GM19023 (cell line): Measurements from ENCODE around the gene CP.

ENCODE experiments used
- ATAC-seq: cut with Tn5 transposase; IDR thresholded peaks from one replicate; pipeline ENCODE4 v1.9.1; 2021; ENCODE audit warnings: mild to moderate bottlenecking, moderate library complexity; ENCODE audit not compliant: unreplicated experiment

CP gene

DNA sequence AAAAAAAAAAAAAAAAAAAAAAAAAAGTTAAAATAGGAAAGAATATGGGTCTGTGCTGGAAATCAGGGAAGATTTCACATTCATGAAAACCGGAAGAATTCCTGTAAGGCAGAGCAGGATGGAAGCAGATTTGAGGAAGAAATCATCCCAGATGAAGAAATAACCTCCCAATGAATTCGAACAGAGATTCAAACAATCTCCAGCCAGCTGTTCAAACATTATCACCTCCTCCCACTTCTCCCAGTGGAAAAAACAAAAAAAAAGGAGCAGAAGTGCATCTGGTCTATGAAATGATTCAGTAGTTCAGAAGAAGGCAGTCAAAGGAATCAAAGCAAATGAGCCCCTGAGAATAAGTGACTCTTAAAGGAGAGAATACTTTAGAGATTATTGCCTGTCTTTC lies 33.1 kb downstream of the CP start:
- no peak for ATAC-seq

DNA sequence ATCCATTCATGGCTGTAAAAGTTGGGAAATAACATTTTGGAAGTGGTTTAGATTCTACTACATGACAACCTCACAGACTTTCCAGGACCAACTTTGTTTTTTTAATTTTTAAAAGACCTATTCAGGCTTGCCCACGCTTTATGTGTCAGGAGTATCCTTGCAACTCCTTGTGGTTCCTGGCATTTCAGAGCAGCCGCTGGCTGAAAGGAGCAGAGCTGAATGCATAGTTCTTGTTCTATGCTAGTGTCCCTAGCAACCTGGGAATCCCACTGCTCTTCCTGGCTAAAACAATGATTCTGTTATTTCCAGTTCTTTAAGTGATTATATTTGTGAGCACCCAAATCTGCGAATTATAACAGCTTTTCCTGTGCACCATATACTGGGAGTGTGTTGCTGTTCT lies 34.9 kb downstream of the CP start:
- ATAC-seq, result no peak

DNA sequence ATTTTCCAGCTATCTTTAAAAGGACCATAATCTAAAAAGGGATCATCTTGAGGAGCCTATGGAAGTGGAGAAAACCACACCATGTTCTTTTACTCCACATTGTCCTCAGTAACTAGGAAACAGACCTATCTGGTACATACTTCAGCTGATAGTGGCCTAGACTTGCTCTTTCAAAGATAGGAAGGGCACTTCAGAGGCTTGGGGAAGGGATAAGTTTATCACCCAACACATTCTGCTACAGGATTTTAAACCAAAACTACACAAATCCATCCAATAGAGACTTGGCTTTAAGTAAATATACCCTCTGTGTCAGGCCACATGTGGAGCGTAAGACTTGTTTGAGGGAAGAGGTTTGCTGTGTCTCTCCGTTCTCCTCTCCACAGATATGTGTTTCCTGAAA lies 35.4 kb downstream of the CP start:
- no peak for ATAC-seq

DNA sequence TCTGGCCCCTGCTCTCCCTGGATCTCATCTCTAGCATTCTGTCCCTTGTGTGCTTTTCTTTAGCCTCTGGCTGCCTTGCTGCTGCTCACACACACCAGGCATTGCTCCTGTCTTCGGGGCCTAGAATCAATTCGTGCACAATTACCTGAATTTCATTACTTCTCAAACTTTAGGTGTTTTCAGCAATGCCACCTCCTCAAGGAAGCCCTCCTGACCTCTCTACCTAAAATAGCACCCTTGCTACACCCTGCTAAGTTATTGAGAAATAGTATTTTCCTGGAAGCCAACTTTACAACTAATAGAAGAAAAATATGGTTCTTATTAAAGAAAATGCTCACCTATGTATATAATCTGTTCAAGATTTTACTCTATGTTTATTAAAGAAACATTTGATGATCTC lies 40.4 kb downstream of the CP start:
- no peak for ATAC-seq

DNA sequence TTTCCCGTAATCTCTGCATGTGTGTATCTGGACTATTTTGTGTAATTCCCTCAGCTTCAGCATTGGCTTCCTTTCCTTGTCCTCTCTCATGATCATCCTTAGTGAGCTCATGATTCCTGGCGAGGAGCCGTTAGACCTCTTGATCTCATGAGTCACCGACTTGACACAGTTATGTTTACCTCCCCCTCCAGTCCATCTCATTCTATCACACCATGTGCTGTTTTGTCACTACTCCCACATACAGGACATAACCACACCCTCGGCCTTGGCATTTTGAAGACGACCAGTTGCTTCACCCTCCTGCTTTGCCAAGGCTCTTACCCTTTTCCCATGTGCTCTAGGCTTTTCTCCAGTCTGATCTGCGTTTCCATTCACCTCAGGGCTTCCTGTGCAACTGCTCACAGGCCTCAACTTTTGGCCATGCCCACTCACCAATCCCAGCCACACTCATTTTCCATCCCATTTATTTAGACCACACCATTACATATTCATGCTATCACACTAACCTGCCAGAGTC lies 41.5 kb downstream of the CP start:
- no peak for ATAC-seq

DNA sequence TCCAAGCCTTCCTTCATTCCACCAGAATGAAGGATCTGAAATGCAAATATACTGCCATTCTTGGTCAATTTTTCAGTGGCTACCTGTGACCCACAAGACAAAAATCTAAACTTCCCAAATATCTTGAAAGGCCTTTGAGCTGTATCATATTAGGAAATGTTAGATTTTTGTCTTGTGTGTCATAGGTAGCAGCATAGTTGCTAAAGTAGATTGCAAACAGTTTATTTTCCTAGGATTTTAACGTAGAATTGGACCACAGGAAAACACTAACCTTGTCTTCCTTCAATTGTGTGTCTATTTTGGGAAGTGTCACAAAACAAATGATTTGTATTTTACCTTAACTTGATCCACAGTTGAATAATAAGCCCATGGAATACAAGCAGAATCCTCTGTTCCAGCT lies 42.4 kb downstream of the CP start:
- ATAC-seq, result no peak

DNA sequence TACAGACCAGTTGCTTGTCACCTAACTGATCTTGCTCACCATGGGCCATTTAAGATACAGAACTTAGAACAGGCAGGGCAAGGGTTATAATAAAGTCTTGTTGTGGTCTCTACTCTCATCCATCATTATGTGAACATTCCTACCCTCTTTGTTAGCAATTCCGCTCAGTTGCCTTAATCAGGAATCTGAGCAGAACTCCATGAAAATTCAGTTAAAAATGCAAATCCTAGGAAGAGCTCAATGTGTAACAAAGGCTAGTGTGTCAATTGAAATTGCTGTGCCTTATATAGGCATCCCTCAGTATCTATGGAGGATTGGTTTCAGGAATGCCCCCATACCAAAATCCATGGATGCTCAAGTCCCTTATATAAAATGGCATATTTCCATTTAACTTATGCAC lies 44.5 kb downstream of the CP start:
- no peak for ATAC-seq

DNA sequence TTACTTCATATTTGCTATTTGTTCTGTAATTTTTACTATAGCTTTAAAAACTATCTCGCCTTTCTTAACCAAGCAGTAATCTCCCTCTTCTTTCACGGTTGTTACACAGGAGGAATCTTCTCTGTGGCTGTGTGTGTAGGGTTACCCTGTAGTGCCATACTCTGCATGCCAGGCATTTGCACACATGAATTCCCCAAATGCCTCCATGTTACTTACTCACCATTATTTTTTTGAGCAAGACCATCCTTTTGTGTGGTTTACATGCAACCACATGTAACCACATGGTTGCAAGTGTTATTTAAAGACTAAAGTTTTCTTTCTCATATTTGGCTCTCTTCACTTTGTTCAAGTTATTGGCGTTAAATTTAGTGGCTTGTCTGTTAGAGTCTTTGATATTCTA lies 46.7 kb downstream of the CP start:
- peak; percentile 89 for ATAC-seq

DNA sequence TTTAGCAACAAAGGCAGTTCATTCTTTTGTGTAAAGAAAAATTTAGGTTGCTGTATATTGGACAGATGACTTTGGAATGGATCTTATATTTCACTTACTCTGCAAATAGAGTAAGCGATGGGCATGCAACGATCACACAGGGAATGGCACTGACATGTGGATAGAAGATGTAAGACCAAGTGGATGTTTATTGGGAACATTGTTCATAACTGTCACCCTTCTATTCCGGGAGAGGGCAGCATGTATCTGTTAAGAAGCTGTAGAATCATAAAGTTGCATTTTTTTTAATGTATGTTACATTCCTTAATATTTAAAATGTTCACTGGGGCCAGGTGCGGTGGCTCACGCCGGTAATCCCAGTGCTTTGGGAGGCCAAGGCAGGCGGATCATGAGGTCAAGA lies 51.0 kb downstream of the CP start:
- no peak for ATAC-seq

DNA sequence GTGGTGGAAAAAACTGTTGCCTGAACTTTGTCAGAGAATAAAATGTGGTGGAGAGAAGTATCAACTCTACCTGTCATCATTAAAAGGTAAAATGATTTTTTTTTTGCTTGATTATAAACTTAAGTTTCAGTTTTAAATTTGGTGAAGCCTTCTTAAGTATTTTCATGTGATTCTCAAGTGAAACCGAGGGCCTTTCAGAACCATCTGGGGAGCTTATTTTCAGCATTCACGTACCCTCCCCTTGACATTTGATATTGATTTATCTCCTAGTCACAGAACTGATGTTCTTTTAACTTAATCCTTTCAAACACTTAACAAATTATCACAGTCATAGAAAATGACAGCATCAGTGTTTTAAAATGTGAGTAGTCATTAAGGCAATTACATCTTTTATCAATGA lies 53.7 kb downstream of the CP start:
- no peak for ATAC-seq

DNA sequence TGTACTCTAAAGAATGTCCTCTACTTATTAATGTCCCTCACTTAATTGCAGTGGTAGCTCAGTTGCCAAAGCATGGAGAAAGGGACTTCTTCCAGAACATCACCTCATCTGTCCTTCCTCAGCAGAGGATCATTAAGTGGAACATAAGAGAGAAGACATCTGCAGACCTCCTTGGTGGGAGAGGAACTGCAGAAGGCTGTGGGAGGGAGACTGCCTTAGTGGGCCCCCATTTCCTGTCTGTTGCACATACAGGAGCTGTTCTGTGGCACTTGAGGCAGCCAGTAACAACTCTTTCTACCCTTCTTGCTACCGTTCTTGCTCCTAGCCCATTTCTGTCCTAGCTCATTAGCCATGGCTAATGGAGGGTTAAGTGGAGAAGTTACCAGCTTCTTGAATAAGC lies 58.6 kb downstream of the CP start:
- ATAC-seq, result no peak

DNA sequence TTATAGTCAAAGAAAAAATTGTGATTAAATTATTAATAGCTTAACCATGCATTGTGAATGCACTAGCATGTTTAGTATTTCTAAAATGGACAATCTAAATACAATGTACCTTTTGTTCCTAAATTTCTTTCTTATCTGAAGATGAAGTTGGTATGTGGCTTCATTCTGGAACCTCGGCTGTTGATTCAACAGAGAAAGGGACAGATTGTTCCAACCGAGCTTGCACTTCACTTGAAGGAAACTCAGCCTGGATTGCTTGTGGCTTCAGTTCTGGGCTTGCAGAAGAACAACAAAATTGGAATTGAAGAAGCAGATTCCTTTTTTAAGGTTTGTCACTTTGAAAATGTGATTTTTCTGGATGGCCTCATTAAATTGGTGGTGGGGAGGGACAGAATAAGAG lies 59.6 kb downstream of the CP start:
- ATAC-seq, result no peak

DNA sequence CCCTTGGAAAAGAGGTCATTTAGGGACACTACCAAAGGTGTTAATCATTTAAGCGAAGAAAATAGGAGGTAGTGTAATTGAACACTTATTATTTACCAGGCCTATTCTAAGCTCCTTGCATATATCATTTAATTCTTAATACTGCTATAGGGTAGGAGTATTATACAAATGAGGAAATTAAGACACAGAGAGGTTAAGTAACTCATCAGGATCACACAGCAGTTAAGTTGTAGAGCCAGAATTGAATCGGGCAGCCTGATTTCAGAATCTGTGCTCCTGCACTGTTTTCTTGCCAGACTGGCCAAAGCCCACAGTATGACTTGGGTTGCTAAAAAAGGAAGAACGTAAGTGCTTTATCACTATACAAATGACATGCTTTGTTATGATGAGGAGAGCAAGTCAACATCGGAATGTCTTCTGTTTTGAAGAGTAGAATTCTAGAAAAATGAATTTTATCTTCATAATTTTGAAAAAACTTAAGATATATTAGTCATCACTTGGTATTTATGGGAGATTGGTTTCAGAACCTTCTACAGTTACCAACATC lies 60.8 kb downstream of the CP start:
- ATAC-seq, result no peak

DNA sequence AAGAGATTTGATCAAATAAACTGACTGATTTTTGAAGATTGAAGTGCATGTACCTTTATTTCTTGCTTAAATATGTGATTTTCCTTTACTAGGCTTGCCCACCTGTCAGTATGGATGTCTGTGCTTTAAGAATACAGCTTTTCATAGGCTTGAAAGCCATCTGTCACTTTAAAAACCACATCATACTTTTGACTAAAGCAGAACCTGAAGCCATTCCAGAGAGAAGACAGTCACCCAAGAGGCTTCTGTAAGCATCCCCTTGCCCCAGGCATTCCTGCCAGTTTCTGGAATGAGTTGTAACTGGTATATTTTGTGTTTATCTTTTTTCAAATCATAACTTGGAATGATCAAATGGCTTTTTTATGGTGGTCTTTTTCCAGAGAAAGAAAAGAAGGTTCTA lies 68.2 kb downstream of the CP start:
- ATAC-seq, result no peak

DNA sequence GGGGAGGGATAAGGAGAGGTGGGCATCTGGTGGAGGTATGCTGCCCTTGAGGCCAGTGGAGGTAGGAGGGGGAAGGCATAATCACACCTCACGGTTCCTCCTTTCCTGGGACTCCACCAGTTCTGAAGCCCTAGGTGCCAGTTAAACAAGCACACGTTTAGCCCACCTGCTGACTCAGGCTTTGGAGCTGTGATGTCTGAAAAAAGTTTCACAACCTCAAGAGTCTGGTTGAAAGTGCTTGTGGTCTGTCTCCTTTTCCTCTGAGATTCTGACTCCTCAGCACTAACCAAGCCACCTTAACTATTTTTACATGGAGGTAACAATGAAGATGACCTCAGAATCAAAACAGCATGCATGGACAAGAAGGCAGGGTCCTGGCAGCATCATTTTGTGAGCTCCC lies 69.2 kb downstream of the CP start:
- peak; percentile 88 for ATAC-seq

DNA sequence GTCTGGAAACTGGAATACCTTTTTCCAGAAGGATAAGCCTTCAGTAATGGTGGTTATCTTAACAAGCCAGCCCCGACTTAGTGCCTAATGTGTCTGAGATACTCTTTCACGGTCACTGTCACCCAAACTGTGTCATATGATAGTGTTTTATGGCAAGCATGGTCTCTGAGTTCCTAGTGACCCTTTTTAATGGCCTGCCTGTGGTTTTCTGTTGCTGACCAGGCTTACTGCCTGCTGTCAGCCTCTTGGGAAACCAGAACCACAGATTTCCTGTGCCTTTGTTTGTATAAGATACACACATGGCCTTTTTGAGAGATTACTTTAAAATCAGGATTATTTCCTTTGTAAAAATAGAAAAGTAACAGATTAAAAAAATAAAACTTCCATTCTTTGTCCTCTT lies 69.8 kb downstream of the CP start:
- no peak for ATAC-seq

DNA sequence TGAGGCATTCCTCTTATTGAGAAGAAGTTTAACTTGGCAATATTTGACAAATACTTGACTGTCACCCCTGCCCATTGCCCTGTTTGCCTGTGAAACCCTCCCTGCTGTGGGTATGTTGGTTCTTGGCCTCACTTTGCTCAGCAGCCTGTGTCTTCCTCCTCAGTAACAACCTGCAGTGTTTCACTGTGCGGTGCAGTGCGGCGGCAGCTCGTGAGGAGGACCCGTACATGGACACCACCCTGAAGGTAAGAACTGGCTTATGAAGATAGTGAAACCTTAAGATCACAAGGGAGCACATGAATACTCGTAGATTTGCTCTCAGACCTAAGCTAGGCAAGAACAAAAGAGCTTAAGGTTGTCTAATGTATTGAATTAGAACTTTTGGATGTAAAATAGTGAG lies 71.2 kb downstream of the CP start:
- ATAC-seq, result no peak

DNA sequence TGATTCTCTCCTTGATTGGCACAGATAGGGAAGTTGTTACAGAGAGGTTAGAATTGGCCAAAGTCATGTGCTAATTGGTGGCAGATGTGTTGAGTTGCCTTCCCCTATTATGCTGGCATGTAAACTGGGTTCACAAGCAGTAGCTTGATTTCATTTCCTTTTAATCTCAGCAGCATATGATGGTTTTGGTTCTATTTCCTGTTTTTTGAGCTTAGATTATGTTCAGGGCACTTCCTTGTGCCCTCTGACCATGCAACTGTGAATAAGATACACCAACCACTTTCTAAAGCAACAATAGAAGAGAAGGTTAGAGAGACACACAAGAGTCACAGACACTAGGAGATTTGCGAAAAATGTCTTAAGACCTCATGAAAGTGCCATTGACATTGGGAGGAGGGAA lies 75.7 kb downstream of the CP start:
- no peak for ATAC-seq

DNA sequence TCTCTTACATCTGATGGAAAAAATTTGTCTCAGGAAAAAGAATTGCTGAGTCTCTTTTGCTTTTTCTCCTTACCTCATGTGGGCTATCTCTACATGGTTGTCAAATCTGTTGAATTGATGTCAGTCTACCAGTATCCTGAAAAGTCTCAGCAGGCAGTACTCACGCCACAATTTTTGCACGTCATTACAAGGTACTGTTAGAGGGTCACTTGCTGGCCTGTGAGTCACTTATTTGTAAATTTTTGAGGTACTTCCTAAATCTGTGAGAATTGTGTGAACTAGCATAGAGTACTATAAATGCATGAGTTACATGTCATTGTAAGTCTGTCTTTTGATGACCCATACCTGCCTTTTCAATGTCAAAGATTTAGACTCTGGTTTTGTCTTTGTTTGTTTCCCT lies 76.3 kb downstream of the CP start:
- ATAC-seq, result no peak

DNA sequence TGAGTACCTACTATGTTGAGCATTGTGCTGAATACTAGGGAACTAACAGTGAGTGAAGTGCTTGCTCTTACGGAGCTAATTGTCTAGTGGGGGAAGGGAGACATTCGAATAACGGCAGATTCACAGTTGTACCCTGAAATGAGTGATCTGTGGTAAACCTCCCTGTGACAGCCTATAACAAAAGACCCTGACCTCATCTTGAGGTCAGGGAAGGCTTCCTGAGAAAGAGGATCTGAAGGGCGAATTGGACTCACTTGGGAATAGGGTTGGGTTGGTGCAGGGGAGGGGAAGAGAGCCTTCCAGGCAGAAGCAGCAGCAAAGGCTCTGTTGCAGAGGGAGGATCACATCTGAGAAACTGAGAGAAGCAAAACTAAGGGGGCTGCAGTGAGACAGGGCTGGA lies 78.9 kb downstream of the CP start:
- ATAC-seq, result no peak

DNA sequence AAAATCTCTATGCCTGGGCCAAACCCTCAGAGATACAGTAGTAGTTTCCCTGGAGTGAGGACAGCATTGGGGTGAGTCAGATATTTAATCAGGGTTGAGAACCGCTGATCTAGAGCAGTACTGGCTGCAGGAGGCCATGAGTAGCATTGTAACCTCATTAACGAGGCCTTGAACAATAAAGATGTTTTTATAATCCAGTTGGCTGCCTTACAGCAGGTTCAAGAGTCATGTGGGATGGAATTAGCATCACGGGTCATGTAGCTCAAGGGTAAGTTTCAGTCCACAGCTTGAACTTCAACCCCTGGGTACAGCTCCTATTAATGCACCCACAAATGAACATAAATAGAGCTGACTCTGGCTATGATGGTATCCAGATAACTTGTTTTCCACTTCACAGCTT lies 87.1 kb downstream of the CP start:
- ATAC-seq, result no peak

DNA sequence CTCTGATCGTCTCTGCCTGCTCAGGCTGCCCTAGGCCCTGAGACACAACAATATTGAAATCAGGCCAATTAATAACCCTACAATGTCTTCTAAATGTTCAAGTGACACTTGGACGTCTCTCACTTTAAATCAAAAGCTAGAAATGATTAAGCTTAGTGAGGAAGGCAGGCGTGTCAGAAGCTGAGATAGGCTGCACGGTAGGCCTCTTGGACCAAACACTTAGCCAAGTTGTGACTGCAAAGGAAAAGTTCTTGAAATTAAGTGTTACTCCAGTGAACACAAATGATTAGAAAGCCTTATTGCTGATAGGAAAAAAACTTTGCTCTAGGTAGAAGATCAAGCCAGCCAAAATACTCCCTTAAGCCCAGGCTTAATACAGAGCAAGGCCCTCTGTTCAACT lies 90.0 kb downstream of the CP start:
- no peak for ATAC-seq

DNA sequence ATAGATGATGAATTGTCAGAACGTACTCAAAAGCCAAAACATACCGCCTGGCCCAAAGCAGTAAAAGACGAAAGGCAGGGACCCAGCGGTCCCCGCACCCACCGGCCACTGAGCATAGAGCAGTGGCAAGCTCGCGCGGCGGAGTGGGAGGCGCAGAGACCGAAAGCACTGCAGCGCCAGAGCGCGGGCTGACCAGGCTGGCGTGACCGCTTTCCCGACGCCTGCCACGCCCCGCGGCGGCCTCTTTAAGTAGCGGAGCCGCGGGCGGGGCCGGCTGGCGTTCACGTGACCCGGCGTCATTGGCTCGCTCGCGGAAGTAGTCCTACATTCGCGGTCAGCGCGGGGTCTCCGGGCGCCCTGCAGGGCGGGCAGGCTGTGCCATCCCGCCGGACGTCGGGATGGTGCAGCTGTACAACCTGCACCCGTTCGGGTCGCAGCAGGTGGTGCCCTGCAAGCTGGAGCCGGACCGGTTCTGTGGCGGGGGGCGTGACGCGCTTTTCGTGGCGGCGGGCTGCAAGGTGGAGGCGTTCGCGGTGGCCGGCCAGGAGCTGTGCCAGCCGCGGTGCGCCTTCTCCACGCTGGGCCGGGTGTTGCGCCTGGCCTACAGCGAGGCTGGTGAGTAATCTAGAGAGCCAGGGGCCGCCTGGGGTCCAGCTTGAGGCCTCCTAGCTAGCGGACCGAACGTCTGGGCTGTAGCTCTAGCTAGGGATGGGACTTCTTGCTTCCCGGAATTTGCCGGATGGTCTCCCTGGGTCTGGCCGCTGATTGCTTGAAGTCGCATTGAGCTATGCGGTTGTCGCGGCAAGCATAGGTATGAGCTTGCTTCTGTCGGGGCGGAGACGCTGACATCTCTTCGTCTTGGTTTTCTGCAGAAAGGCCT lies 92.1 kb downstream of the CP start, which contains the start of gene HPS3:
TSS of gene HPS3 (plus strand) at position 313 of the 880 bp plus-strand sequence. CDS start at position 399, 86 bp downstream.
- peak; percentile 94 for ATAC-seq
